Lower lobe of right lung (tissue), 2 donors: ENCODE results near the gene CFHR3. TPM values are rescaled to one million over a fixed set of nuclear protein-coding genes. Genes with fewer than 3 reads are reported as not detected.
"Not testable (repeated sequence)": the region's sequence is repeated elsewhere in the genome, so short reads cannot be mapped to it uniquely, and the experiment has no call there.

ENCODE experiments used
- ATAC-seq, 2 donors: fragments of 200-7000 bp; cut with Tn5 transposase; one replicate each; pipeline ENCODE4 v1.9.1; 2020 to 2022; ENCODE audit warnings: mild to moderate bottlenecking in 2 of 2, moderate library complexity in 2 of 2
- DNase-seq: peaks from one replicate; pipeline ENCODE4 v3.0.0-alpha.2; 2020
- H3K27ac ChIP-seq: fragments of 200-600 bp; one replicate; pipeline ENCODE4 v1.8.0; 2022
- H3K27me3 ChIP-seq: fragments of 200-600 bp; one replicate; pipeline ENCODE4 v1.8.0; 2022; ENCODE audit warnings: low read depth
- H3K36me3 ChIP-seq: fragments of 200-600 bp; one replicate; pipeline ENCODE4 v1.8.0; 2022; ENCODE audit warnings: mild to moderate bottlenecking
- H3K4me1 ChIP-seq: fragments of 200-600 bp; one replicate; pipeline ENCODE4 v1.8.0; 2022
- H3K4me3 ChIP-seq: fragments of 200-600 bp; one replicate; pipeline ENCODE4 v1.8.0; 2022; ENCODE audit warnings: mild to moderate bottlenecking
- H3K9me3 ChIP-seq: fragments of 200-600 bp; one replicate; pipeline ENCODE4 v1.8.0; 2022
- CTCF ChIP-seq: fragments of 200-600 bp; IDR thresholded peaks from one replicate; pipeline ENCODE4 v1.8.0; 2022; ENCODE audit warnings: antibody characterized with exemption, mild to moderate bottlenecking
- intact Hi-C: fragments of 100-400 bp; cut with DNase I; formaldehyde crosslinking; loops from one replicate; pipeline ENCODE4 v1.11.0; 2022
- total RNA-seq: library from RNA; stranded (reverse); fragmentation: NEBNext Ultra II Directional; extraction: Animal tissue kit (Norgen Biotek cat#: 25700); gene quantifications from one replicate; pipeline ENCODE4 v1.2.1, GENCODE V29; 2021
- donor health status: DM: no; HTN: yes; CAD: no; lungs with severe emphysema.

The CFHR3 gene
- total RNA-seq, 1 donor from 2014 or later = 0.24 TPM

GRCh38 chr1:196779093-196779492, 4.5 kb downstream of the CFHR3 start:
- no peaks in the 10 kb centered on the region for H3K4me1 ChIP-seq
- TF ChIP-seq CTCF = no peak
- H3K27me3 ChIP-seq = no peaks in the 10 kb centered on the region
- no peaks in the 10 kb centered on the region for H3K36me3 ChIP-seq
- H3K4me3 ChIP-seq = no peak overlapping the region
- H3K9me3 ChIP-seq = no peaks in the 10 kb centered on the region
- intact Hi-C loops = no loop called here
- DNase-seq = no peak
- H3K27ac ChIP-seq = no peak overlapping the region
- no peak for ATAC-seq

GRCh38 chr1:196791252-196791651, 16.6 kb downstream of the CFHR3 start:
- H3K4me1 ChIP-seq, H3K9me3 ChIP-seq, H3K36me3 ChIP-seq, ATAC-seq, intact Hi-C loops, H3K27ac ChIP-seq, DNase-seq, H3K4me3 ChIP-seq, H3K27me3 ChIP-seq: not testable (repeated sequence)

- H3K27ac ChIP-seq, ATAC-seq, H3K4me3 ChIP-seq, H3K27me3 ChIP-seq, DNase-seq, intact Hi-C loops, H3K9me3 ChIP-seq, H3K4me1 ChIP-seq, H3K36me3 ChIP-seq: not testable (repeated sequence)
Measured at GRCh38 chr1:196794103-196794502, 19.5 kb downstream of the CFHR3 start.

GRCh38 chr1:196797891-196798290, 23.3 kb downstream of the CFHR3 start:
- intact Hi-C loops = no loop called here
- H3K9me3 ChIP-seq = no peaks in the 10 kb centered on the region
- no peaks in the 10 kb centered on the region for H3K36me3 ChIP-seq
- ATAC-seq (no peak), DNase-seq (no peak)
- no peak overlapping the region for H3K4me3 ChIP-seq
- H3K27ac ChIP-seq = no peak overlapping the region
- H3K4me1 ChIP-seq = no peaks in the 10 kb centered on the region
- H3K27me3 ChIP-seq = no peaks in the 10 kb centered on the region
- no peak for TF ChIP-seq CTCF

- not testable (repeated sequence) for ATAC-seq
Measured at GRCh38 chr1:196801920-196802319, 27.3 kb downstream of the CFHR3 start.

GRCh38 chr1:196808529-196809235, 34.0 kb downstream of the CFHR3 start:
- Histone ChIP-seq H3K4me3 (no peak overlapping the region), H3K27me3 (no peaks in the 10 kb centered on the region), H3K9me3 (no peaks in the 10 kb centered on the region), H3K4me1 (no peaks in the 10 kb centered on the region), H3K36me3 (no peaks in the 10 kb centered on the region), H3K27ac (no peak overlapping the region)
- no peak for TF ChIP-seq CTCF
- peak in 1 of 2 donors; percentile 29 for ATAC-seq
- no peak for DNase-seq
- intact Hi-C loops = no loop called here

More at GRCh38 chr1:196801920-196802319, 27.3 kb downstream of the CFHR3 start:
- DNase-seq, H3K9me3 ChIP-seq, H3K27ac ChIP-seq, H3K4me1 ChIP-seq, H3K4me3 ChIP-seq, H3K36me3 ChIP-seq, H3K27me3 ChIP-seq, intact Hi-C loops: not testable (repeated sequence)

GRCh38 chr1:196817442-196817841, 42.8 kb downstream of the CFHR3 start:
- DNase-seq = peak; percentile 44
- H3K27me3 ChIP-seq, intact Hi-C loops, H3K4me1 ChIP-seq, H3K4me3 ChIP-seq, ATAC-seq, H3K27ac ChIP-seq, H3K36me3 ChIP-seq, H3K9me3 ChIP-seq: not testable (repeated sequence)

GRCh38 chr1:196819531-196819930, 44.9 kb downstream of the CFHR3 start, which contains the start of gene CFHR1:
Gene CFHR1, plus strand, starts transcription at chr1:196819731. Its CDS starts 114 bp downstream, at chr1:196819845.
- H3K9me3 ChIP-seq, intact Hi-C loops, H3K36me3 ChIP-seq, H3K4me1 ChIP-seq, DNase-seq, H3K4me3 ChIP-seq, H3K27me3 ChIP-seq, H3K27ac ChIP-seq, ATAC-seq: not testable (repeated sequence)
